Epithelial cell of esophagus (primary cell): ENCODE data around the gene SERINC5.
"Not testable (repeated sequence)": the region's sequence is repeated elsewhere in the genome, so short reads cannot be mapped to it uniquely, and the experiment has no call there.

Source experiments
- DNase-seq: peaks from one replicate; pipeline ENCODE4 v3.0.0; 2010; ENCODE audit warnings: low read depth
- H3K4me3 ChIP-seq: 2 replicates; pipeline ENCODE4 v1.5.1; 2011; ENCODE audit warnings: mild to moderate bottlenecking, low read length, control low read depth
- TF ChIP-seq, protein P1 (sequence below): IDR thresholded peaks from 2 replicates; pipeline ENCODE4 v1.5.1; 2011; ENCODE audit warnings: low read depth, mild to moderate bottlenecking, low read length, control low read depth, inconsistent platforms; ENCODE audit not compliant: insufficient read depth; ENCODE audit errors: missing control alignments

SERINC5 gene

DNA sequence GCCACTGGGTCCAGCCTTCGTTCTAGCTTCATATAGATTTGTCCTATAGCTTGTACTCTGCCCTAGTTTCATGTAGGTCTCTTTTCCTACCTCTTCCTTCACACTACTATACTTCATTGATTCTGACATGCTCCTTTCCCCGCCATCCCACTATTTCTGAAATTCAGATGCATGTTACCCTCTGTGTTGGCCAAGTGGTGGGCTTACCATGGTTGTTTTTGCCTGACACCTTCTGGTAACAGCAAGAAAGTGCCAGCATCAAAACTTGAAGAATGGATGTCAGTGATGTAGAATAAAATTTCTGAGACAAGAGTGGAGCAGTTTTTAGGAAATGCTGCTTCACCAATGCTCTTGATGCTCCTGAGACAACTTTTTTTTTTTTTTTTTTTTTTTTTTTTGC lies 19.5 kb upstream of the SERINC5 start:
- TF ChIP-seq, protein P1, sequence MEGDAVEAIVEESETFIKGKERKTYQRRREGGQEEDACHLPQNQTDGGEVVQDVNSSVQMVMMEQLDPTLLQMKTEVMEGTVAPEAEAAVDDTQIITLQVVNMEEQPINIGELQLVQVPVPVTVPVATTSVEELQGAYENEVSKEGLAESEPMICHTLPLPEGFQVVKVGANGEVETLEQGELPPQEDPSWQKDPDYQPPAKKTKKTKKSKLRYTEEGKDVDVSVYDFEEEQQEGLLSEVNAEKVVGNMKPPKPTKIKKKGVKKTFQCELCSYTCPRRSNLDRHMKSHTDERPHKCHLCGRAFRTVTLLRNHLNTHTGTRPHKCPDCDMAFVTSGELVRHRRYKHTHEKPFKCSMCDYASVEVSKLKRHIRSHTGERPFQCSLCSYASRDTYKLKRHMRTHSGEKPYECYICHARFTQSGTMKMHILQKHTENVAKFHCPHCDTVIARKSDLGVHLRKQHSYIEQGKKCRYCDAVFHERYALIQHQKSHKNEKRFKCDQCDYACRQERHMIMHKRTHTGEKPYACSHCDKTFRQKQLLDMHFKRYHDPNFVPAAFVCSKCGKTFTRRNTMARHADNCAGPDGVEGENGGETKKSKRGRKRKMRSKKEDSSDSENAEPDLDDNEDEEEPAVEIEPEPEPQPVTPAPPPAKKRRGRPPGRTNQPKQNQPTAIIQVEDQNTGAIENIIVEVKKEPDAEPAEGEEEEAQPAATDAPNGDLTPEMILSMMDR: peak; percentile 32
- DNase-seq: peak; percentile 16
- H3K4me3 ChIP-seq: no peak overlapping the region

DNA sequence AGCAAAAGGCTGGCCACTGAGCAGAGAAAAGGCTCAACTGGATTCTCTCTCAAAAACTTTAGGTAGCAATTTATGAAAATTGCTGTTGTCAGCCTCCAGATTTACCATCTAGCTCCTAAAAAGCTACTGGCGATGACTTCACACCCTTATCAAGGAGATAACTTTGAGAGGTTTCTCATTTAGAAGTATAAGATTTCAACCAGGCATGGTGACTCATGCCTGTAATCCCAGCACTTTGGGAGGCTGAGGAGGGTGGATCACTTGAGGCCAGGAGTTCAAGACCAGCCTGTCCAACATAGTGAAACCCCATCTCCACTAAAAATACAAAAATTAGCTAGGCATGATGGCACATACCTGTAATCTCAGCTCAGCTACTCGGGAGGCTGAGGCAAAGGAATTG lies 14.7 kb upstream of the SERINC5 start:
- not testable (repeated sequence) for DNase-seq

DNA sequence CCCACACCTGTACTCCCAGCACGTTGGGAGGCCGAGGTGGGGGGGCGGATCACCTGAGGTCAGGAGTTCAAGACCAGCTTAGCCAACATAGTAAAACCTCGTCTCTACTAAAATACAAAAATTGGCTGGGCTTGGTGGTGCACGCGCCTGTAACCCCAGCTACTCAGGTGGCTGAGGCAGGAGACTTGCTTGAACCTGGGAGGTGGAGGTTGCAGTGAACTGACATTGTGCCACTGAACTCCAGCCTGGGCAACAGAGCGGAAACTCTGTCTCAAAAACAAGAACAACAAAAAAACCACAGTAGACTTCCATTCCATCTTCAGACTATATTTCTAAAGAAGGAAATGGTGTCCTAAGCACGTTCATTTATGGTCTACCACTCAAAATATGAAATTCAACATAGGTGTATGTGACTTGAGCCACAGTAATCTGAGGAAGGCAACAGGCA lies 14.2 kb upstream of the SERINC5 start:
- DNase-seq: no peak
- TF ChIP-seq, protein P1: no peak
- H3K4me3 ChIP-seq: no peak overlapping the region

More for the DNA sequence above, 14.7 kb upstream of the SERINC5 start:
- not testable (repeated sequence) for H3K4me3 ChIP-seq

DNA sequence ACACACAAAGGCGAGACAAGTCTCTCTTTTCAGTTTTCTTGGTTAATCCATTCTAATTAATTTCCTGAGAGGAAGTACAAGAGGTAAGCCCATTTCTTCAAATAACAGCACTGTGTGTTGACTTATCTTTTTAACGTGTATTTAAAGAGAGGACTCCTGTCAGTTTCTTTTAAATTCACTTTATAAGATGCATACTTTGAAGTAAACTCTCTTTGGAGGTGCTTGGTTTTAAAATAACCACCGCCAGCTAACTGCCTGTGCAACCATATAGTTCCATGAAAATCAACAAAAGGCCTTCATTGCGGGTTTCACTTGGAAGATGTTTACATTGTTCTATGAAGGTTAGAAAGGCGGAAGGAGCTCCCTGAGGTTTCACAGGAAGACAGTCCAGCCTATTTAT lies 13.1 kb upstream of the SERINC5 start:
- DNase-seq: no peak
- H3K4me3 ChIP-seq: no peak overlapping the region
- TF ChIP-seq, protein P1: no peak

DNA sequence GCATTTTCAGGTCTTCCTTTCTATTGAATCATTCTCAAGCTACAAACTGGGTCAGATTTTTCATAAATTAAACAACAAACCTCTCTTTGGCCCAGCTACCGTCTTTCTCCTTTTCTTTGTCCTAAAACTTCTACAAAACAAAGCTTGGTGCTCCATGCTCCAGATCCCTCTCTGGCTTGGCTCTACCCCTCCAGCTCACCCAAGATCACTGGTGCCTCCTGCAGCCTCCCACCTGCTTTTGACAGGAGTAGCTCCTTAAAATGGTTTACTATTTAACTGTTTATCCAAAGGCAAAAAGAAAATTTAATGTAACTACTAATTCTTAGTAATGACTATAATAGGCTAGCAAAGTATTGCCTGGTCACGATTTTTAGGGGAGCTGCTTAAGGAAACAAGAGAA lies 10.7 kb upstream of the SERINC5 start:
- no peak overlapping the region for H3K4me3 ChIP-seq
- DNase-seq: no peak
- TF ChIP-seq, protein P1: no peak

DNA sequence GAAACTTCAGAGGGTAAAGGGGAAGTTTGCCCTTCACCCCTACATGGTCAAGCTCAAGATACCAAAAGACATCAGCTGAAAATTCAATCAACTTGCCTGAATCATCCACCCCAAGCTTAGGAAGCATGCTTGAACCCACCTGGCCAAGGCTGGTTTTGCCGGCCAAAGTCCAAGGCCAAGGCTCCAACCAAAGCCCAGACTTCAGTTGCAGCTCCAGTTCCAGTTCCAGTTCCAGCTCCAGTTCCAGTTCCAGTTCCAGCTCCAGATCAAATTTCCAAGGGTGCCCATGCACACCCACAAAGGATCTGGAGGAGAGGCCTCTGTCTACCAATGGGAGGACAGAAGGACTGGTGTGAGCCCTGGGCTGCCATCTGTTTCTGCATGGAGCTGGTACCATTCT lies 4.6 kb upstream of the SERINC5 start:
- TF ChIP-seq, protein P1: no peak
- no peak overlapping the region for H3K4me3 ChIP-seq
- DNase-seq: no peak

DNA sequence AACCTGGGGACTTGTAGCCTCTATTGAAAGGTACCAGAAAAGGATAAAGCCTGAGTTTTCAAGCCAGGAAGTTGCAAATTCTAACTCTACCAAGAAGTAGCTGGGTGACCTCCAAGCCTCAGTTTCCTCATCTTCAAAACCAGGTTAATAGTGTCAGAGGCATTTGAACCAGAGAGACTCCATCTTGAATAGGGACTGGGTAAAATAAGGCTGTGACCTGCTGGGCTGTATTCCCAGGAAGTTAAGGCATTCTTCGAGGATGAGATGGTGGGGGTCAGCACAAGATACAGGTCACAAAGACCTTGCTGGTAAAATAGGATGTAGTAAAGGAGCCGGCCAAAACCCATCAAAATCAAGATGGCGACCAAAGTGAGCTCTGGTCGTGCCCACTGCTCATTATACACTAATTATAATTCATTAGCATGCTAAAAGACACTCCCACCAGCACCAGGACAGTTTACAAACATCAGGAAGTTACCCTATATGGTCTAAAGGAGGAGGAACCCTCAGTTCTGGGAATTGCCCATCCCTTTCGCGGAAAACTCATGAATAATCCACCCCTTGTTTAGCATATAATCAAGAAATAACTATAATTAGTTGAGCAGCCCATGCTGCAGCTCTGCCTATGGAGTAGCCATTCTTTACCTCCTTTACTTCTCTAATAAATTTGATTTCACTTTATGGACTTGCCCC lies 3.8 kb upstream of the SERINC5 start:
- no peak for DNase-seq
- TF ChIP-seq, protein P1: no peak
- H3K4me3 ChIP-seq: no peak overlapping the region
